ENCODE data around the gene LLGL1.
A peak's percentile ranks its signal among the peaks of the same experiment; 100 is the strongest.

LLGL1 gene

GRCh38 chr17:18225121-18225641, at the start of gene LLGL1:
Gene LLGL1, plus strand, starts transcription at chr17:18225635. Its CDS starts 48 bp downstream, at chr17:18225683.
- peak; percentile 95 for DNase-seq

DNA sequence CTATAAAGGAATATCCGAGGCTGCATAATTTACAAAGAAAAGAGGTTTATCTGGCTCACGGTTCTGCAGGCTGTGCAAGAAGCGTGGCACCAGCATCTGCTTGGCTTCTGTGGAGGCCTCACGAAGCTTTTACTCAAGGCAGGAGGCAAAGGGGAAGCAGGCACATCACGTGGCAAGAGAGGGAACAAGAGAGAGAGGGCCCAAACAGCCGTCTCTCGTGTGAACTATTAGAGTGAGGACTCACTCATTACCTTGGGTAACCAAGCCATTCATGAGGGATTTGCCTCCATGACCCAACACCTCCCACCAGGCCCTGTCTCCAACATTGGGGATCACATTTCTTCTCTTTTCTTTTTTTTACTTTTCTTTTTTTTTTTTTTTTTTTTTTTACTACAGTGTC, 49.3 kb upstream of the LLGL1 start:
- DNase-seq = no peak

DNA sequence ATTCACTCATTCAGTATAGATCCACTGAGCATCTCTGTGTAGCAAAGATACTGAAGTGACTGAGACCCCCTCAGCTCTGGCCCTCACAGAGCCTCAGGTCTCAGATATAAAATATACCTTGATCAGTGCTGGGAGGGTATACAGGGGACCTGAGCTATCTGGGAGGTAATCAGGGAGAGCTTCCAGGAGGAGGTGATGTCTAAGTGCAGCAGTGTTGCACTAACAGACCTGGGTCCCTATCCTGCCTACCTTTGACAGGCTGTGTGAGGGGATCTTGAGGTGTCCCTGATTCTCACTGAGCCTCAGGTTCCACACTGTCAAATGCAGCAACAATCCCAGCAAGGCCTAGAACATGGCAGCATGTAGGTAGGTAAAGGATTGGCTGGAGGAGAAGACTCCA, 48.3 kb upstream of the LLGL1 start:
- DNase-seq = no peak

DNA sequence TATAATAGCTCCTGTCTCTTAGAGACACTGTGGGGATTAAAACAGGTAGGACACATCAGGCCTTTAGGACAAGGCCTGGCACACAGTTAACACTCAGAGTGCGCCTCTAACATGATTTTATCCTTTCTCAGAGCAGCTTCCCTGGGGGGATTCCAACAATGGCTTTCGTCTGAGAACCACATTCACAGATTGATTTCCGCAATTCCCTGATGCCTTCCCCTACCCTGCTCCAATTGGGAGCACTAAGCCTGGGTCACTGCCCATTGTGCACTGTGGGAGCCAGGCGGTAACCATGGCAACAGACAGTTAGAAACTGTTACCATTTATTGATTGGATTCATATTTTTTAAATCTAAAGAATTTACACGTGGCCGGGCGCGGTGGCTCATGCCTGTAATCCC, 47.7 kb upstream of the LLGL1 start:
- no peak for DNase-seq

GRCh38 chr17:18179196-18179595, 46.2 kb upstream of the LLGL1 start:
- DNase-seq = no peak

DNA sequence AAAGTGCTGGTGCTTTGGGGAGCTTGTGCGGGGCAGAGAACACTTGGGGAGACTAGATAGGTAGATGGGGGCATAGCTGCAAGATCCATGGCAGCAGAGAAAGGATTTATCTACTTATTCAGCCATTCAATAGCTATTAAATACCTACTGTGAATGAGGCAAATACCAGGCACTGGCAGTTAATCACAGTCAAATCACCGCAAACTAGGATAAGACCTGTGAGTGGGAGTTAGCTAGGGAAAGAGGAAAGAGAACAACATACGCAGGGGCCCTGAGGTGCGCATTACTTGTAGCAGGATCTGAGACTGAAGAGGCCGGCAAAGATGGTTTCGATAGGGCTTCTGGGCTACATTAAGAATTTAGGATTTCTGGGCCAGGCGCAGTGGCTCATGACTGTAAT, 45.6 kb upstream of the LLGL1 start:
- no peak for DNase-seq

DNA sequence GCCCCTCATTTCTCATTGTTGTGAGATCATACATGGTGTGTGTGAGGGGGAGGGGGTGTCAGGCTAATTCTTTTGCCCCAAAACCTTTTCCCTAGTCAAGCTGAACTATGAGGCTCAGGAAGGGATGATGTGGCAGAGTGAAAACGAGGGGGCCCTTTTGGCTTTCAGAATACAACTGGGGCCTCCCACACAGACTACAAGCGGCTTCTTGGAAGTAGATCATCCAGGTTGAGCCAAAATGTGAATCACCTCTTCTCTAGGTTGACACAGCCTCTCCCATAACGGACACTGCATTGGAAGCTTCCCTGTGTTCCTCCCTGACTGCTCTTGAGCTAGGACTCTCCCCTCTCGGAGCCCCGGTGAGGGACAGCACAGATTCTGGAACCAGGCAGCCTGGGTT, 44.1 kb upstream of the LLGL1 start:
- DNase-seq = no peak

DNA sequence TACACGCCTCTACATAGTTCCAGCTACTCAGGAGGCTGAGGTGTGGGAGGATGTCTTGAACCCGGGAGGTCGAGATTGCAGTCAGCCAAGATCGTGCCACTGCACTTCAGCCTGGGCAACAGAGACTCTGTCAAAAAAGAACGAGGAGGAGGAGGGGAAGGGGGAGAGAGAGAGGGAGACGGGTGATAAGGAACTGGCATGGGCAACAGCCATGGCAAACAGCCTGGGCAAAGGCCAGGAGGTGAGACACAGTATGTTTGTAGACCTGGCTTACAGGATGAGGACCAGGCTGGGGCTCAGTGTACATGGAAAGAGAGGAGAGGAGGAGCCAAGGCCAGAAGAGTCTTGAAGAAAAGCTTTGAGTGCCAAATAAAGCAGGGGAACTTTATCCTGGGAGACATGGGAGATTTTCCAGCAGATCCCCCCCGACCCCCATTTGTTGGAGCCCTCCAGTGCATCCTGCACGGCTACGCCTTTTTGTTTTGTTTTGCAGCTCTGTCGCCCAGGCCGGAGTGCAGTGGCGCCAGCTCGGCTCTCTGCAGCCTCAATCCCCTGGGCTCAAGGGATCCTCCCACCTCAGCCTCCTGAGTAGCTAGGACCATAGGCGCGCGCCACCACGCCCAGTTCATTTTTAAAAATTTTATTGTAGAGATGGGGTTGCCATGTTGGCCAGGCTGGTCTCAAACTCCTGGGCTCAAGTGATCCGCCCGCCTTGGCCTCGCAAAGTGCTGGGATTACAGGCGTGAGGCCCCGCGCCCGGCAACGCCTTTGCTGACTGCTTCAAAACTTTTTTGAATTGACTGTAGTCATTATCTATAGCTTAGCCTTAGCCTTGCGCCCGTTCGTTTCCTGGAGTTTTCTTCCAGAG, 43.1 kb upstream of the LLGL1 start:
- no peak for DNase-seq

DNA sequence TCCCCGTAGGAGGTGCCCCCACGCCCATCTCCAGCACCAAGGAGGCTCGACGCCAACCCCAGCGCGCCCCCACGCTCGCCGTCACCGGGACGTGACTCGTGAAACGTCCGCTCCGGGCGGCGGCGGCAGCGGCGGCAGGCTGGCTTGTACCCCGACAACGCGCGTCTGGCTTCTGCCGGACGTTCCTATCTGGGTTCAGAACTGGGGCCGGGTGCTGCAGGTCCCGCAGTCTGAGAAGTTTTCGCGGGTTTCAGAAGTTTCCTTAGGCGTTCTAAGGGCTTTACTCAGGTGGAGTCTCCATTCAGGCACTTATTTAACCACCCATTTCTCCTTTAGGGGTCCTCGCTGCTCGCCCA, 42.5 kb upstream of the LLGL1 start:
- no peak for DNase-seq

- peak; percentile 100 for DNase-seq
Measured at GRCh38 chr17:18183334-18184142, 41.9 kb upstream of the LLGL1 start, which contains the start of gene ALKBH5. Gene ALKBH5, plus strand, starts transcription at chr17:18183828. Its CDS starts 416 bp downstream, at chr17:18184244.

DNA sequence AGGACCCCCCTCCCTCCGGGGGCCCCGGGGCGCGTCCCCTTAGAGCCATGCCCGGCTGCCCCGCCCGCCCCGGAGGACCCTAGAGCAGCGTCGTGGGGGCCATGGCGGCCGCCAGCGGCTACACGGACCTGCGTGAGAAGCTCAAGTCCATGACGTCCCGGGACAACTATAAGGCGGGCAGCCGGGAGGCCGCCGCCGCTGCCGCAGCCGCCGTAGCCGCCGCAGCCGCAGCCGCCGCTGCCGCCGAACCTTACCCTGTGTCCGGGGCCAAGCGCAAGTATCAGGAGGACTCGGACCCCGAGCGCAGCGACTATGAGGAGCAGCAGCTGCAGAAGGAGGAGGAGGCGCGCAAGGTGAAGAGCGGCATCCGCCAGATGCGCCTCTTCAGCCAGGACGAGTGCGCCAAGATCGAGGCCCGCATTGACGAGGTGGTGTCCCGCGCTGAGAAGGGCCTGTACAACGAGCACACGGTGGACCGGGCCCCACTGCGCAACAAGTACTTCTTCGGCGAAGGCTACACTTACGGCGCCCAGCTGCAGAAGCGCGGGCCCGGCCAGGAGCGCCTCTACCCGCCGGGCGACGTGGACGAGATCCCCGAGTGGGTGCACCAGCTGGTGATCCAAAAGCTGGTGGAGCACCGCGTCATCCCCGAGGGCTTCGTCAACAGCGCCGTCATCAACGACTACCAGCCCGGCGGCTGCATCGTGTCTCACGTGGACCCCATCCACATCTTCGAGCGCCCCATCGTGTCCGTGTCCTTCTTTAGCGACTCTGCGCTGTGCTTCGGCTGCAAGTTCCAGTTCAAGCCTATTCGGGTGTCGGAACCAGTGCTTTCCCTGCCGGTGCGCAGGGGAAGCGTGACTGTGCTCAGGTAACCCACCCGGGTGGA, 41.0 kb upstream of the LLGL1 start:
- DNase-seq = no peak

DNA sequence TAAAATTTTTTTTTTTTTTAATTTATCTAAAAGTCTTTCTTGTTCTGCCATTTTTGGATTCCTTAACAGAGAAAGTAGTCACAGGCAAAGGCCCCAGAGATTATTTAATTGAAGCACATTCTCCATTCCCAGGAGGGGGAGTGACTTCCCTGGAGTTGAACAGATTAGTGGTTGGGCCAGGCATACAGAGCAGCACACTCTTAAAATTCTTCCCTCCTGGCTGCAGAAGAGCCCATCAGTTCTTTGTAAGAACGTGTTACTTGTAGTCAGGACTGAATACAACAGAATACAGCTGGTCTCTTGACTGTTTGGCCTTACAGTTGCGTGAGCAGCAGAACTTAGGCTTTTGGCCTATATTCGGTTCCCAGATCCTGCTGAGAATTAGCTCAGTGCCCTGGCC, 40.0 kb upstream of the LLGL1 start:
- no peak for DNase-seq

DNA sequence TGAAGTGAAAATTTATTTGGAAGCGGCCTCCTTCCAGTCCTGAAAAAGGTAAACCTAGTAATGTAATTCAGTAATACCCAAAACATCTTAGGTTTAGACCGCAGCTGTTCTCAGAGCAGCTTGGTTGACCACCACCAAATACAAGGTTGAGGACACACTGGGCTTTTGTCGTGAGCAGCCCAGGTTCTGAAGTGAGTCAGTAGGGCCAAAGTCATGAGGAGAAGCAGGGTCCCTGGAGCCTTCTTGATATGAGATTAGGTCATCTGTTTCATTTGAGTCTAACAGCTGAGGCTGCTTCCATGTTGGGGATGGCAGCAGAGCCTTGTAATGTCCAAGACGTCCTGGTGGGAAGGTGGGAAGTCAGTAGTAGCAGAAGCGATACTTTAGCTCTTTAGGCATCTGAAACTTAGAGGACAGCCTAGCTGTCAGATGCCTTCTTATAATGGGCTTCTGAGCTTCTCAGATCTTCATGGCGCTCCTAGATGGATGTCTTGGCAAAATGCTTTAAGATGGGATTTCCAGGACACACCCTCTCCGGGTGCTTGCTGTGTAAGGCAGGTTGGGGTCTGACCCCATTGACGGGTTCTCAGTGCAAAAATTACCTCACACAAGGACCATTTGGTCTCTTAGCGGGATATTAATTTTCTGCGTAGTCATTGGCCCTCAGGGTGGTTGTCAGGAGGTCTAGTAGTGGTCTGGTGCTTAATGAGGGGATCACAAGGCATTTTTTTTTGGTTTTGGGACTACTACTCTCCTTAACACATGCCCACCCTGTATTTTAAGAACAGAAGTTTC, 39.4 kb upstream of the LLGL1 start:
- DNase-seq = no peak

GRCh38 chr17:18186627-18186982, 38.8 kb upstream of the LLGL1 start:
- DNase-seq = no peak

DNA sequence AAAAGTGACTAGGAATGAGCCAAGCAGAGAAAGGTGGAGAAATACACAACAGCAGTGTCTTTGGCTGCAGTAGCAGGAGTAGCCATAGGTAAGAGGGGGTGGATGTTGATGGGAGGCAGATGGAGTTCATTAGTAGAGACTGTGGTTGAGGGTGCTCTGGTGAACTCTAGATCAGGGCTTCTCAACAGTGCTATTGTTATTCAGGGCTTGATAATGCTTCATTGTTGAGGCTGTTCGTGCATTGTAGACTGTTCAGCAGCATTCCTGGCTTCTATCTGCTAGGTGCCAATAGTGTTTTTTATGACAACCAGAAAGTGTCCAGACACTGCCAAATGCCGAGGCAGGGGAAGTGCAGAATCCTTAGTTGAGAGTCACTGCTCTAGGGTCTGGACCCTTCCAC, 38.2 kb upstream of the LLGL1 start:
- DNase-seq = no peak

DNA sequence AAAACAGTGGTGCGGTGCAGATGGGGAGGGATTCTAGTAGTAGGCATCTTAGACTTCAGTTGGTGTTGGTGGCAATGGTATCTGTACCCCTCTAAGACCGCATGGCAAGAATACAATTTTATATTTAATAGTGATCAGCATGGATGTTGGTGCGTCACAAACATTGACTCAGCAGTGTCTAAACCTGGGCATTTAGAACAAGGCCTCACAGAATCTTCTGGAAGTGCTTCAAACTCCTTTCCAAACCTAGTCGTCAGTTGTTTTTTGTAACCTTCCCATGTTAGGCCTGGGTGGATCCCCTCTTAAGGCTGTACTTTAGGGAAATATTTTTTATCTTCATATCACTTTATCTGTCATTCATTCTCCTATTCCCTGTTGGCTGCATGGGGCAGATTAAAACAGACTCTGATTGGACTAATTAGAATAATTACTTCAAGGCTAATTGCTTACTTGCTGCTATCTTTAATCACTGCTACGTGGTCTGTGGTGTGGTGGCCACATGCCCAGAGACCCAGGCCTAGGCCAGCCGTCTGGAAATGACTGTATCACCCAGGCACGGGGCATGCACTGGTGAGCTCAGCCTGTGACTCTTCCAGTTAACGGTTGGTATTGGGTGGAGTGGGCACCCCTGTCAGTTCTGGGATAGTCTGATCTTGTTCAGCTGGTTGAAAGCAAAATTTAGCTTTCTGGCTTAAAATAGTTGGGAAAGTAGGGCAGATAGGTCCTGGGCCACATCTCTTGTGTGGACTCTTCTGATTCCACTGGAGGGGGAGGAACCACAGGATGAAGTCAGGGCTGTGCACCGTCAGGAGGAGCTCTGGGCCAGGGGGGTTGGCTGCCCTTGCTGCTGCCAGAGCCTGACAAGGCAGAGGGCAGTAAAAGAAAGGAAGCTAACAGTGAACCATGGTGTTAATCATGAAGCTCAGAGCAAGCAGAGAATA, 37.3 kb upstream of the LLGL1 start:
- DNase-seq = no peak

- DNase-seq = no peak
Measured at GRCh38 chr17:18190628-18191235, 34.7 kb upstream of the LLGL1 start.

- DNase-seq = no peak
Measured at GRCh38 chr17:18191236-18191667, 34.2 kb upstream of the LLGL1 start.

GRCh38 chr17:18191967-18192366, 33.5 kb upstream of the LLGL1 start:
- no peak for DNase-seq

DNA sequence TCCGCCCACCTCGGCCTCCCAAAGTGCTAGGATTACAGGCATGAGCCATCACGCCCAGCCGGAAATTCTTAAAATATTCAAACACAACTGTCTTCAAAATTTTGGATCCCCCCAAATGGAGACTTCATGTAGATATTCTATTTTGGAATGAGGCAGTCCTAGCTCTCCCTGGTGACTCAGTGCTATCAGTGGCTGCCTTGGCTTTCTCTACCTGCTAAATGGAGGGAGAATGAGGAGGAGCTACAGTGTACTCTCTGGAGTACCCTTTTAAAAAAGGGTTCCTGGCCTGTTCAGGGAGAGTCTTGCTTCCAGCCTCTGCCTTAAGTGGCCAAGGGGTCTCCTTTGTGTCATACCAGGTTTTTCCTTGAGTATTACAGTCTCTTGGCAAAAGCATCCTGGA, 31.0 kb upstream of the LLGL1 start:
- DNase-seq = no peak
